ENCODE measurements around the gene HOXB6.
A peak's percentile ranks its signal among the peaks of the same experiment; 100 is the strongest.

Gene HOXB6

GRCh38 chr17:48546137-48546923 is 58.5 kb downstream of the HOXB6 start:
- peak overlapping the region; percentile 44 for H3K4me3 ChIP-seq (ENCODE audit: control insufficient read depth, low read depth, low read length)

More at GRCh38 chr17:48546137-48546923, 58.5 kb downstream of the HOXB6 start:
- DNase-seq (ENCODE audit: low read depth): peak; percentile 80
- TF ChIP-seq CTCF (conservative IDR thresholded peaks at IDR 0.05; ENCODE audit: control insufficient read depth, insufficient read depth, low read depth, low read length): no peak
